HG03039 (cell line): ENCODE results near the gene TMEM233.
"Not testable (repeated sequence)": the region's sequence is repeated elsewhere in the genome, so short reads cannot be mapped to it uniquely, and the experiment has no call there.

Experiments
- ATAC-seq: cut with Tn5 transposase; IDR thresholded peaks from one replicate; pipeline ENCODE4 v1.9.1; 2021; ENCODE audit warnings: mild to moderate bottlenecking, moderate library complexity; ENCODE audit not compliant: unreplicated experiment

Gene TMEM233

GRCh38 chr12:119603767-119604166 is 10.2 kb downstream of the TMEM233 start:
- no peak for ATAC-seq

- no peak for ATAC-seq
Measured at GRCh38 chr12:119609358-119609757, 15.8 kb downstream of the TMEM233 start.

- no peak for ATAC-seq
Measured at GRCh38 chr12:119613319-119613936, 19.9 kb downstream of the TMEM233 start.

GRCh38 chr12:119614705-119615104 is 21.1 kb downstream of the TMEM233 start:
- ATAC-seq = no peak

GRCh38 chr12:119615518-119616475 is 22.2 kb downstream of the TMEM233 start:
- ATAC-seq = no peak

GRCh38 chr12:119618328-119618896 is 24.8 kb downstream of the TMEM233 start:
- ATAC-seq = not testable (repeated sequence)

GRCh38 chr12:119620490-119620889 is 26.9 kb downstream of the TMEM233 start:
- ATAC-seq = no peak

GRCh38 chr12:119621878-119622277 is 28.3 kb downstream of the TMEM233 start:
- ATAC-seq = no peak

GRCh38 chr12:119624966-119625365 is 31.4 kb downstream of the TMEM233 start:
- ATAC-seq = no peak

- ATAC-seq = no peak
Measured at GRCh38 chr12:119627019-119627643, 33.6 kb downstream of the TMEM233 start.

- ATAC-seq = no peak
Measured at GRCh38 chr12:119627686-119628085, 34.1 kb downstream of the TMEM233 start.

GRCh38 chr12:119630223-119630780 is 36.7 kb downstream of the TMEM233 start:
- ATAC-seq = no peak

- no peak for ATAC-seq
Measured at GRCh38 chr12:119630962-119631550, 37.5 kb downstream of the TMEM233 start.

- no peak for ATAC-seq
Measured at GRCh38 chr12:119631930-119632678, 38.5 kb downstream of the TMEM233 start.

GRCh38 chr12:119634743-119635142 is 41.2 kb downstream of the TMEM233 start:
- no peak for ATAC-seq

- no peak for ATAC-seq
Measured at GRCh38 chr12:119642986-119643385, 49.4 kb downstream of the TMEM233 start.

- ATAC-seq = no peak
Measured at GRCh38 chr12:119644930-119645329, 51.4 kb downstream of the TMEM233 start.

- ATAC-seq = no peak
Measured at GRCh38 chr12:119645535-119646059, 52.0 kb downstream of the TMEM233 start.

GRCh38 chr12:119649202-119649808 is 55.7 kb downstream of the TMEM233 start:
- ATAC-seq = no peak
